ENCODE results near the gene BZW1. TPM values are rescaled to one million over a fixed set of nuclear protein-coding genes. Genes with fewer than 3 reads are reported as not detected.
"Not testable (repeated sequence)": the region's sequence is repeated elsewhere in the genome, so short reads cannot be mapped to it uniquely, and the experiment has no call there.

The BZW1 gene
- total RNA-seq, 1 experiment from 2014 or later: 353 TPM

GRCh38 chr2:200797242-200797770 is 14.4 kb upstream of the BZW1 start:
- ChIA-PET CTCF (interaction anchor here (0.6 to 1.4 kb wide), 8 partner anchors 10 to 1580 kb away, joined by 3 to 7 read pairs (median 4); partner anchors contain the start of gene BZW1), POLR2A (interaction anchor here (0.5 to 2.5 kb wide), 13 partner anchors 9 to 84 kb away, joined by 3 to 24 read pairs (median 4); partner anchors contain the start of gene BZW1)
- peaks cover 22% of the 10 kb centered on the region for H3K4me1 Mint-ChIP-seq (ENCODE audit: insufficient read depth, unreplicated experiment)
- peak overlapping the region; percentile 73 for H3K27ac Mint-ChIP-seq (ENCODE audit: low read depth, unreplicated experiment)
- no peaks in the 10 kb centered on the region for H3K9me3 Mint-ChIP-seq (ENCODE audit: unreplicated experiment)
- H3K27me3 Mint-ChIP-seq (ENCODE audit: insufficient read depth, unreplicated experiment): no peaks in the 10 kb centered on the region
- H3K36me3 Mint-ChIP-seq (ENCODE audit: insufficient read depth, unreplicated experiment): peaks cover 7% of the 10 kb centered on the region
- TF ChIP-seq, protein P1, sequence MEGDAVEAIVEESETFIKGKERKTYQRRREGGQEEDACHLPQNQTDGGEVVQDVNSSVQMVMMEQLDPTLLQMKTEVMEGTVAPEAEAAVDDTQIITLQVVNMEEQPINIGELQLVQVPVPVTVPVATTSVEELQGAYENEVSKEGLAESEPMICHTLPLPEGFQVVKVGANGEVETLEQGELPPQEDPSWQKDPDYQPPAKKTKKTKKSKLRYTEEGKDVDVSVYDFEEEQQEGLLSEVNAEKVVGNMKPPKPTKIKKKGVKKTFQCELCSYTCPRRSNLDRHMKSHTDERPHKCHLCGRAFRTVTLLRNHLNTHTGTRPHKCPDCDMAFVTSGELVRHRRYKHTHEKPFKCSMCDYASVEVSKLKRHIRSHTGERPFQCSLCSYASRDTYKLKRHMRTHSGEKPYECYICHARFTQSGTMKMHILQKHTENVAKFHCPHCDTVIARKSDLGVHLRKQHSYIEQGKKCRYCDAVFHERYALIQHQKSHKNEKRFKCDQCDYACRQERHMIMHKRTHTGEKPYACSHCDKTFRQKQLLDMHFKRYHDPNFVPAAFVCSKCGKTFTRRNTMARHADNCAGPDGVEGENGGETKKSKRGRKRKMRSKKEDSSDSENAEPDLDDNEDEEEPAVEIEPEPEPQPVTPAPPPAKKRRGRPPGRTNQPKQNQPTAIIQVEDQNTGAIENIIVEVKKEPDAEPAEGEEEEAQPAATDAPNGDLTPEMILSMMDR (IDR thresholded peaks at IDR 0.05; ENCODE audit: unreplicated experiment): no peak
- no TSS peak for BruUV-seq (replicated peaks)
- intact Hi-C loops (cut with micrococcal nuclease): no loop called here
- DNase-seq (ENCODE audit: unreplicated experiment): peak; percentile 57
- H3K4me3 Mint-ChIP-seq (ENCODE audit: unreplicated experiment): no peak overlapping the region

DNA sequence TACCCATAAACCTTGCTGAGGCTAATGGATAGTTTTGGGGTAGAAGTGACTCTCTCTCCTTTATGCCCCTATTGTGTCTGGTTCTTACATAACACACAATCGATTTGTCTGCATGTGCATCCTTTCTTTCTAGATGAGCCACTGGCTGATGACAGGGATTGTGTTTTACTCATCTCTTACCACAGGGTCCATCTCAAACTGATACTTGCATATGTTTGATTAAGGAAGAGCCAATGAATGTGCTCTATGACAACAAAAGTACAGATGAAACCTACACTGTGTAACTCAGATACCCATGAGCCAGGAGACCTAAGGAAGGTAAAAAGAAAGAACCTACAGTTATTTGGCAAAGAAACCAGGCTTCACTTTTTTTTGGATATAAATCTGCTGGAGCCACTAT is 13.2 kb upstream of the BZW1 start:
- no TSS peak for BruUV-seq (replicated peaks)
- ChIA-PET CTCF (interaction anchor here (1.1 kb wide), 1 partner anchor 34 kb away, joined by 3 read pairs; no protein-coding TSS in a partner anchor), POLR2A (interaction anchor here (2.4 to 2.5 kb wide), 2 partner anchors 9 to 33 kb away, joined by 13 to 21 read pairs; no protein-coding TSS in a partner anchor)
- no peak overlapping the region for H3K4me3 Mint-ChIP-seq (ENCODE audit: unreplicated experiment)
- DNase-seq (ENCODE audit: unreplicated experiment): no peak
- intact Hi-C loops (cut with micrococcal nuclease): no loop called here
- H3K4me1 Mint-ChIP-seq (ENCODE audit: insufficient read depth, unreplicated experiment): peaks cover 22% of the 10 kb centered on the region
- no peaks in the 10 kb centered on the region for H3K9me3 Mint-ChIP-seq (ENCODE audit: unreplicated experiment)
- H3K36me3 Mint-ChIP-seq (ENCODE audit: insufficient read depth, unreplicated experiment): peaks cover 9% of the 10 kb centered on the region
- H3K27ac Mint-ChIP-seq (ENCODE audit: low read depth, unreplicated experiment): no peak overlapping the region
- TF ChIP-seq, protein P1 (IDR thresholded peaks at IDR 0.05; ENCODE audit: unreplicated experiment): no peak
- no peaks in the 10 kb centered on the region for H3K27me3 Mint-ChIP-seq (ENCODE audit: insufficient read depth, unreplicated experiment)

DNA sequence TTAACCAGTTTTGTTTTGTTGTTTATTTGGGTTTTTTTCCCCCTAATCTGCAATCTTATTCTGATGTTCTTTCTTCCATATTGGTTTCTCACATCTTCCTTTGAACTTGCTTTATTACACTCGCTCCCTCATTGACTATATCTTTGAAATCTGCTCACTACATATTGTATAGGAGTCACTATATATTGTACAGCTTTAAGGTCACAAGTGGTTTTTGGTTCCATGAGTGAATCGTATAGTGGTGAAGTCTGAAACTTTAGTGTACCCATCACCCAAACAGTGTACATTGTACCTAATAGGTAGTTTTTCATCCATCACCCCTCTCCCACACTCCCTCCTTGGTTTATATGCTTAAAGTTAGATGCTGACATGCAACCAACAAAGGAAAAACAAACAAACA is 11.3 kb upstream of the BZW1 start:
- TF ChIP-seq, protein P1 (IDR thresholded peaks at IDR 0.05; ENCODE audit: unreplicated experiment): no peak
- Mint-ChIP-seq H3K4me3 (ENCODE audit: unreplicated experiment) (no peak overlapping the region), H3K27me3 (ENCODE audit: insufficient read depth, unreplicated experiment) (no peaks in the 10 kb centered on the region), H3K36me3 (ENCODE audit: insufficient read depth, unreplicated experiment) (peaks cover 5% of the 10 kb centered on the region), H3K27ac (ENCODE audit: low read depth, unreplicated experiment) (no peak overlapping the region), H3K4me1 (ENCODE audit: insufficient read depth, unreplicated experiment) (peaks cover 15% of the 10 kb centered on the region), H3K9me3 (ENCODE audit: unreplicated experiment) (no peaks in the 10 kb centered on the region)
- CTCF ChIA-PET: interaction anchor here (1.3 kb wide), 2 partner anchors 65 to 87 kb away, joined by 4 to 7 read pairs; no protein-coding TSS in a partner anchor
- DNase-seq (ENCODE audit: unreplicated experiment): no peak
- BruUV-seq (replicated peaks): no TSS peak
- POLR2A ChIA-PET: interaction anchor here (1.1 kb wide), 1 partner anchor 9 kb away, joined by 4 read pairs; no protein-coding TSS in a partner anchor
- intact Hi-C loops (cut with micrococcal nuclease): no loop called here

DNA sequence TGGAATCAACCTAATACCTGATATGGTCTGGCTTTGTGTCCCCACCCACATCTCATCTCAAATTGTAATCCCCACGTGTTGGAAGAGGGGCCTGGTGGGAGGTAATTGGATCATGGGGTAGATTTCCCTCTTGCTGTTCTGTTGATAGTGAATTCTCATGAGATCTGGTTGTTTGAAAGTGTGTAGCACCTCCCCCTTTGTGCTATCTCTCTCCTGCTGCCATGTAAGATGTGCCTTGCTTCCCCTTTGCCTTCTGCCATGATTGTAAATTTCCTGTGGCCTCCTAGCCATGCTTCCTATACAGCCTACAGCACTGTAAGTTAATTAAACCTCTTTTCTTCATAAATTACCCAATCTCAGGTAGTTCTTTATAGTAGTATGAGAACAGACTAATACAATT is 10.3 kb upstream of the BZW1 start:
- H3K4me3 Mint-ChIP-seq (ENCODE audit: unreplicated experiment); H3K36me3 Mint-ChIP-seq (ENCODE audit: insufficient read depth, unreplicated experiment); H3K27ac Mint-ChIP-seq (ENCODE audit: low read depth, unreplicated experiment); H3K27me3 Mint-ChIP-seq (ENCODE audit: insufficient read depth, unreplicated experiment); DNase-seq (ENCODE audit: unreplicated experiment); BruUV-seq (replicated peaks); H3K9me3 Mint-ChIP-seq (ENCODE audit: unreplicated experiment); intact Hi-C loops (cut with micrococcal nuclease): not testable (repeated sequence)
- ChIA-PET POLR2A (interaction anchor here (1.4 kb wide), 1 partner anchor 14 kb away, joined by 4 read pairs; no protein-coding TSS in a partner anchor), CTCF (interaction anchor here (0.6 kb wide), 1 partner anchor 136 kb away, joined by 7 read pairs; no protein-coding TSS in a partner anchor)
- H3K4me1 Mint-ChIP-seq (ENCODE audit: insufficient read depth, unreplicated experiment): peaks cover 15% of the 10 kb centered on the region

Measured in MCF 10A (cell line).